OCI-LY1 (cell line): ENCODE data around the gene EXOC6.

Experiments
- EZH2 ChIP-seq: fragments of 200-600 bp; sonication (generic), shearing (Covaris generic); IDR thresholded peaks from 2 replicates; pipeline ENCODE4 v1.8.0; 2017; ENCODE audit warnings: borderline replicate concordance, mixed run types, mild to moderate bottlenecking, antibody characterized with exemption, low read length, moderate library complexity, mixed read lengths
- TF ChIP-seq, protein P1 (sequence below): fragments of 200-600 bp; sonication (generic), shearing (Covaris generic); IDR thresholded peaks from 2 replicates; pipeline ENCODE4 v1.5.1; 2017; ENCODE audit warnings: mild to moderate bottlenecking, antibody characterized with exemption, low read length, moderate library complexity, mixed read lengths

GRCh38 chr10:92822060-92822634 lies 26.2 kb upstream of the EXOC6 start:
- TF ChIP-seq, protein P1, sequence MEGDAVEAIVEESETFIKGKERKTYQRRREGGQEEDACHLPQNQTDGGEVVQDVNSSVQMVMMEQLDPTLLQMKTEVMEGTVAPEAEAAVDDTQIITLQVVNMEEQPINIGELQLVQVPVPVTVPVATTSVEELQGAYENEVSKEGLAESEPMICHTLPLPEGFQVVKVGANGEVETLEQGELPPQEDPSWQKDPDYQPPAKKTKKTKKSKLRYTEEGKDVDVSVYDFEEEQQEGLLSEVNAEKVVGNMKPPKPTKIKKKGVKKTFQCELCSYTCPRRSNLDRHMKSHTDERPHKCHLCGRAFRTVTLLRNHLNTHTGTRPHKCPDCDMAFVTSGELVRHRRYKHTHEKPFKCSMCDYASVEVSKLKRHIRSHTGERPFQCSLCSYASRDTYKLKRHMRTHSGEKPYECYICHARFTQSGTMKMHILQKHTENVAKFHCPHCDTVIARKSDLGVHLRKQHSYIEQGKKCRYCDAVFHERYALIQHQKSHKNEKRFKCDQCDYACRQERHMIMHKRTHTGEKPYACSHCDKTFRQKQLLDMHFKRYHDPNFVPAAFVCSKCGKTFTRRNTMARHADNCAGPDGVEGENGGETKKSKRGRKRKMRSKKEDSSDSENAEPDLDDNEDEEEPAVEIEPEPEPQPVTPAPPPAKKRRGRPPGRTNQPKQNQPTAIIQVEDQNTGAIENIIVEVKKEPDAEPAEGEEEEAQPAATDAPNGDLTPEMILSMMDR = no peak
- TF ChIP-seq EZH2 = no peak
